K562 (cell line): Measurements from ENCODE around the gene PUM1. TPM values are rescaled to one million over a fixed set of nuclear protein-coding genes. Genes with fewer than 3 reads are reported as not detected.

ENCODE experiments used
- AFF4 ChIP-seq: sonication (generic); formaldehyde crosslinking; IDR thresholded peaks from 2 replicates; pipeline ENCODE4 v1.8.0; 2023; ENCODE audit warnings: mild to moderate bottlenecking, missing genetic modification reagents
- ARHGAP35 ChIP-seq: fragments of 450-650 bp; IDR thresholded peaks from 2 replicates; pipeline ENCODE4 v1.6.1; 2018; ENCODE audit not compliant: partially characterized antibody
- CBX1 ChIP-seq: sonication (generic); IDR thresholded peaks from 2 replicates; pipeline ENCODE4 v1.6.1; 2016; ENCODE audit warnings: antibody characterized with exemption, low read depth, mild to moderate bottlenecking
- CSDE1 ChIP-seq, 2 experiments: fragments of 450-650 bp; IDR thresholded peaks; 2 replicates each; pipeline ENCODE4 v1.6.1; 2016; ENCODE audit warnings: mild to moderate bottlenecking in 1 of 2
- HDAC2 ChIP-seq: fragments of 450-650 bp; IDR thresholded peaks from 2 replicates; pipeline ENCODE4 v1.6.1; 2016; ENCODE audit warnings: mild to moderate bottlenecking
- HMG20B ChIP-seq: fragments of 250-450 bp; sonication (Bioruptor Pico); IDR thresholded peaks from 2 replicates; pipeline ENCODE4 v1.5.0; 2021; ENCODE audit warnings: mild to moderate bottlenecking
- MAZ ChIP-seq, 2 experiments: fragments of 450-650 bp in 1 of 2; sonication (generic) in 1 of 2; formaldehyde crosslinking; IDR thresholded peaks in 1 of 2; conservative IDR thresholded peaks in 1 of 2; 2 replicates each; pipeline versions ENCODE4 v1.4.0 to v1.5.0; 2020; ENCODE audit warnings: mild to moderate bottlenecking in 1 of 2, missing genetic modification reagents in 1 of 2
- NONO ChIP-seq, 2 experiments: fragments of 200-400 bp in 1 of 2; fragments of 450-650 bp in 1 of 2; formaldehyde crosslinking in 1 of 2; IDR thresholded peaks; 2 replicates each; pipeline ENCODE4 v1.6.1; 2017; ENCODE audit warnings: low read depth in 2 of 2, mild to moderate bottlenecking in 2 of 2, moderate library complexity in 2 of 2, low read length in 1 of 2
- PATZ1 ChIP-seq: fragments of 250-450 bp; sonication (Bioruptor Pico); IDR thresholded peaks from 2 replicates; pipeline ENCODE4 v1.5.0; 2020; ENCODE audit warnings: mild to moderate bottlenecking, borderline replicate concordance
- PCBP1 ChIP-seq: fragments of 200-400 bp; formaldehyde crosslinking; IDR thresholded peaks from 2 replicates; pipeline ENCODE4 v1.6.1; 2018; ENCODE audit warnings: mild to moderate bottlenecking, low read depth, low read length; ENCODE audit not compliant: poor library complexity, severe bottlenecking
- RFX5 ChIP-seq: IDR thresholded peaks from 2 replicates; pipeline ENCODE4 v1.6.1; 2011; ENCODE audit warnings: low read depth, mild to moderate bottlenecking, improper control_type of control experiment, low read length
- SIRT6 ChIP-seq: IDR thresholded peaks from one replicate; pipeline ENCODE4 v1.6.1; 2012; ENCODE audit warnings: low read depth, mild to moderate bottlenecking, control low read depth, inconsistent platforms, low read length, moderate library complexity
- SUPT5H ChIP-seq: fragments of 450-650 bp; IDR thresholded peaks from 2 replicates; pipeline ENCODE4 v1.6.1; 2016
- TEAD2 ChIP-seq: fragments of 450-650 bp; IDR thresholded peaks from 2 replicates; pipeline ENCODE4 v1.6.1; 2016; ENCODE audit warnings: missing genetic modification characterization, control low read depth, missing compliant biosample characterization
- TSC22D4 ChIP-seq: fragments of 450-650 bp; IDR thresholded peaks from 2 replicates; pipeline ENCODE4 v1.6.1; 2016; ENCODE audit warnings: missing genetic modification characterization, missing biosample characterization, control low read depth
- ZNF12 ChIP-seq: sonication (generic); formaldehyde crosslinking; IDR thresholded peaks from 2 replicates; pipeline ENCODE4 v1.4.0; 2020; ENCODE audit warnings: mild to moderate bottlenecking, missing genetic modification reagents
- ZNF445 ChIP-seq: fragments of 250-450 bp; sonication (Bioruptor Pico); IDR thresholded peaks from 2 replicates; pipeline ENCODE4 v1.4.0; 2020; ENCODE audit warnings: low read depth, mild to moderate bottlenecking, moderate library complexity
- ZNF449 ChIP-seq: fragments of 250-450 bp; sonication (Bioruptor Pico); IDR thresholded peaks from 2 replicates; pipeline ENCODE4 v1.8.0; 2022; ENCODE audit warnings: moderate library complexity, mild to moderate bottlenecking, inconsistent platforms
- ZNF696 ChIP-seq: fragments of 250-450 bp; sonication (Bioruptor Pico); conservative IDR thresholded peaks from 2 replicates; pipeline ENCODE4 v1.4.0; 2020; ENCODE audit warnings: mild to moderate bottlenecking, moderate library complexity
- polyA plus RNA-seq, 8 experiments: library from polyadenylated mRNA; depleted of rRNA in 4 of 8; stranded (reverse) in 5 of 8; unstranded in 3 of 8; fragments of >200 nt; fragmentation: Nextera tagmentation in 2 of 8; fragmentation: Illumina TruSeq in 1 of 8; extraction: Ambion mirVana in 2 of 8; extraction: Trizol in 1 of 8; gene quantifications; 2 replicates each; pipeline versions ENCODE4 v1.2.1 to v1.2.3, GENCODE V29; 2011 to 2014; ENCODE audit warnings: inconsistent platforms in 1 of 8, missing spikeins in 1 of 8
- total RNA-seq, 7 experiments: library from RNA; depleted of rRNA in 6 of 7; stranded (reverse); fragments of >200 nt in 6 of 7; fragmentation: Illumina TruSeq in 2 of 7; extraction: Trizol in 2 of 7; gene quantifications; 2 replicates each; pipeline versions ENCODE4 v1.2.1 to v1.2.3, GENCODE V29; 2011 to 2021; ENCODE audit warnings: low replicate concordance in 1 of 7
- TF ChIP-seq, protein P1 (sequence below): fragments of 450-650 bp; formaldehyde crosslinking; IDR thresholded peaks from 2 replicates; pipeline ENCODE4 v1.4.0; 2020; ENCODE audit warnings: mild to moderate bottlenecking, moderate library complexity

Gene PUM1
- total and polyA plus RNA-seq, 9 of the 15 experiments (the other 6 are each of a cell fraction or from before 2014, with no cell fraction given) = 37.7 to 104 (median 55.7) TPM

DNA sequence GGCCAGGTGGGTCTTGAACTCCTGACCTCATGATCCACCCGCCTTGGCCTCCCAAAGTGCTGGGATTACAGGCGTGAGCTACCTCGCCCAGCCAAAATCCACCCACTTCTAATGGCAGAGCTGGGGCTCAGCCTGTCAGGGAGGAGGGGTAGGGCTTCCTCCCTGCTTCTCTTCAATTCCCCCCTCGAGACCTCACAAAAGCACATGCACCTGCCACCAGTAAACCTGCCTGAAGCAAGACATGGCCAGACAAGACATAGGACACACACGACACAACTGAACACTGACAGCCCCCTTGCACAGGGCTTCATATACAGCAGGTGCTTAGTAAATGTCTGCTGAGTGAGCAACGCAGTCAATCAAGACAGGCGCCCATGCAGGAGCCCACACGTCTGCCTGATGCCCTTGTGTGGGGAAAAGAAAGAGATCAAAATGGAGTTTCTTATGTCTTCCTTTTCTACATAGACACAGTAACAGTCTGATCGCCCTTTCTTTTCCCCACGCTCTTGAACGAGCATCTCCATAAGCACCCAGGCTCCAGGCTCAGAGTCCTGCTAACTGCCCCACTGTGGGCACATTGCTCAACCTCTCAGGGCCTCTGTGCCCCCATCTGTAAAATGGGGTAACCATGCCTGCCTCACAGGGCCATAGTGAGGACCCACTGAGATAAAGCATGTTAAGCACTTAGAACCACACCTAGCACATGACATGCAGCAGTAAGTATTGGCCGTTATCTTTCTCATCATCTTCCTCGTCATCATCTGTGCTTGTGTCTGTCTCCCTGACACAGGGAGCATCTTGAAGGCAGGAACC, 165.7 kb downstream of the PUM1 start (continued):
- TF ChIP-seq NONO (IDR thresholded peaks at IDR 0.05; ENCODE audit: low read depth in 2 of 2, low read length in 1 of 2) (no peak), ZNF445 (CRISPR knock-in tag) (no peak), MAZ (CRISPR knock-in tag; conservative IDR thresholded peaks at IDR 0.05 in 1 of 2, IDR thresholded peaks at IDR 0.05 in 1 of 2) (no peak), AFF4 (CRISPR knock-in tag) (no peak), ARHGAP35 (no peak), HMG20B (CRISPR knock-in tag) (no peak), ZNF449 (CRISPR knock-in tag) (no peak), SUPT5H (no peak), ZNF12 (CRISPR knock-in tag) (no peak), ZNF696 (CRISPR knock-in tag) (no peak), HDAC2 (peak; percentile 67), CBX1 (no peak), TEAD2 (tag) (no peak), SIRT6 (no peak), PATZ1 (CRISPR knock-in tag) (no peak), CSDE1 (IDR thresholded peaks at IDR 0.05) (no peak), RFX5 (no peak), PCBP1 (no peak), TSC22D4 (tag) (no peak)
- TF ChIP-seq, protein P1, sequence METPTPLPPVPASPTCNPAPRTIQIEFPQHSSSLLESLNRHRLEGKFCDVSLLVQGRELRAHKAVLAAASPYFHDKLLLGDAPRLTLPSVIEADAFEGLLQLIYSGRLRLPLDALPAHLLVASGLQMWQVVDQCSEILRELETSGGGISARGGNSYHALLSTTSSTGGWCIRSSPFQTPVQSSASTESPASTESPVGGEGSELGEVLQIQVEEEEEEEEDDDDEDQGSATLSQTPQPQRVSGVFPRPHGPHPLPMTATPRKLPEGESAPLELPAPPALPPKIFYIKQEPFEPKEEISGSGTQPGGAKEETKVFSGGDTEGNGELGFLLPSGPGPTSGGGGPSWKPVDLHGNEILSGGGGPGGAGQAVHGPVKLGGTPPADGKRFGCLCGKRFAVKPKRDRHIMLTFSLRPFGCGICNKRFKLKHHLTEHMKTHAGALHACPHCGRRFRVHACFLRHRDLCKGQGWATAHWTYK (CRISPR knock-in tag) = no peak
